ENCODE measurements around the gene CACNG7. TPM values are rescaled to one million over a fixed set of nuclear protein-coding genes. Genes with fewer than 3 reads are reported as not detected.

The CACNG7 gene
- total RNA-seq, 2 donors from 2014 or later = 0.16 TPM; not detected in 1

- intact Hi-C loops (cut with DNase I) = loop anchor here (5.0 kb wide), 1 partner anchor 34 kb away; no protein-coding TSS in a partner anchor
- peak; percentile 52 for DNase-seq
- no peaks in the 10 kb centered on the region for H3K9me3 ChIP-seq
- no peaks in the 10 kb centered on the region for H3K36me3 ChIP-seq
- peaks cover 31% of the 10 kb centered on the region for H3K27me3 ChIP-seq
- H3K4me1 ChIP-seq = peaks cover 6% of the 10 kb centered on the region
- peak within 1 kb of the TSS; percentile 27 for H3K4me3 ChIP-seq
- no peak within 1 kb of the TSS for H3K27ac ChIP-seq
- peak within 1 kb of the TSS in 1 of 2 donors; percentile 55 for H3K9ac ChIP-seq (ENCODE audit: low read depth in 2 of 2, low read length in 2 of 2)
- peak; percentile 57 for TF ChIP-seq CTCF (IDR thresholded peaks at IDR 0.05)
Measured at GRCh38 chr19:53881482-53882390, 27.3 kb upstream of the CACNG7 start, which contains the start of gene PRKCG. Gene PRKCG (plus strand): TSS chr19:53882197. CDS start chr19:53882495, 298 bp downstream.

- no peak overlapping the region for H3K9ac ChIP-seq (ENCODE audit: low read depth in 2 of 2, low read length in 2 of 2)
- peaks cover 31% of the 10 kb centered on the region for H3K27me3 ChIP-seq
- no peaks in the 10 kb centered on the region for H3K9me3 ChIP-seq
- H3K4me1 ChIP-seq = peaks cover 6% of the 10 kb centered on the region
- intact Hi-C loops (cut with DNase I) = loop anchor here (5.0 kb wide), 1 partner anchor 35 kb away; no protein-coding TSS in a partner anchor
- no peak for DNase-seq
- peak overlapping the region; percentile 27 for H3K4me3 ChIP-seq
- no peaks in the 10 kb centered on the region for H3K36me3 ChIP-seq
- TF ChIP-seq CTCF (IDR thresholded peaks at IDR 0.05) = peak; percentile 9
- no peak overlapping the region for H3K27ac ChIP-seq
Measured at GRCh38 chr19:53882391-53883050, 26.6 kb upstream of the CACNG7 start.

GRCh38 chr19:53883231-53883661 is 25.8 kb upstream of the CACNG7 start:
- Histone ChIP-seq H3K36me3 (no peaks in the 10 kb centered on the region), H3K4me1 (peaks cover 6% of the 10 kb centered on the region), H3K27ac (no peak overlapping the region), H3K9me3 (no peaks in the 10 kb centered on the region), H3K27me3 (peaks cover 31% of the 10 kb centered on the region), H3K4me3 (no peak overlapping the region), H3K9ac (ENCODE audit: low read depth in 2 of 2, low read length in 2 of 2) (no peak overlapping the region)
- TF ChIP-seq CTCF (IDR thresholded peaks at IDR 0.05) = no peak
- intact Hi-C loops (cut with DNase I) = loop anchor here (5.0 kb wide), 1 partner anchor 36 kb away; no protein-coding TSS in a partner anchor
- no peak for DNase-seq

GRCh38 chr19:53883741-53884140 is 25.3 kb upstream of the CACNG7 start:
- H3K27me3 ChIP-seq = peaks cover 31% of the 10 kb centered on the region
- intact Hi-C loops (cut with DNase I) = loop anchor here (5.0 kb wide), 1 partner anchor 36 kb away; no protein-coding TSS in a partner anchor
- H3K4me1 ChIP-seq = peaks cover 6% of the 10 kb centered on the region
- DNase-seq = no peak
- no peaks in the 10 kb centered on the region for H3K36me3 ChIP-seq
- H3K9ac ChIP-seq (ENCODE audit: low read depth in 2 of 2, low read length in 2 of 2) = no peak overlapping the region
- no peaks in the 10 kb centered on the region for H3K9me3 ChIP-seq
- no peak overlapping the region for H3K27ac ChIP-seq
- TF ChIP-seq CTCF (IDR thresholded peaks at IDR 0.05) = no peak
- no peak overlapping the region for H3K4me3 ChIP-seq

- no peak for DNase-seq
- peaks cover 31% of the 10 kb centered on the region for H3K27me3 ChIP-seq
- H3K36me3 ChIP-seq = no peaks in the 10 kb centered on the region
- H3K9ac ChIP-seq (ENCODE audit: low read depth in 2 of 2, low read length in 2 of 2) = no peak overlapping the region
- H3K4me3 ChIP-seq = no peak overlapping the region
- no peak overlapping the region for H3K27ac ChIP-seq
- no peaks in the 10 kb centered on the region for H3K9me3 ChIP-seq
- peaks cover 6% of the 10 kb centered on the region for H3K4me1 ChIP-seq
- intact Hi-C loops (cut with DNase I) = loop anchor here (5.0 kb wide), 1 partner anchor 37 kb away; no protein-coding TSS in a partner anchor
- TF ChIP-seq CTCF (IDR thresholded peaks at IDR 0.05) = no peak
Measured at GRCh38 chr19:53884256-53884655, 24.8 kb upstream of the CACNG7 start.
